Measurements from ENCODE around the gene MICAL3.

DNA sequence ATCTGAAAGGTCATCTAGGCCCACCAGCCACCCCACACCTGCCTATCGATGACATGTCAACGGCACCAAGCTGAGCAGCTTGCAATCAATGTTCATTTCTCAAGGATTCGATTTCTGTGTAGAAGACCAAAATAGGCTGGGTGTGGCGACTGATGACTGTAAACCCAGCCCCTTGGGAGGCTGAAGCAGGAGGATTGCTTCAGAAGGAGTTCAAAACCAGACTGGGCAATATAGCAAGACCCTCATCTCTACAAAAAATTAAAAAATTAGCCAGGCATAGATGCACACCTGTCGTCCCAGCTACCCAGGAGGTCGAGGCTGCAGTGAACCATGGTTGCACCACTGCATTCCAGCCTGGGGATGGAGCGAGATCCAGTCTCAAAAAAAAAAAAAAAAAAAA, 108.7 kb downstream of the MICAL3 start:
- TF ChIP-seq, protein P1, sequence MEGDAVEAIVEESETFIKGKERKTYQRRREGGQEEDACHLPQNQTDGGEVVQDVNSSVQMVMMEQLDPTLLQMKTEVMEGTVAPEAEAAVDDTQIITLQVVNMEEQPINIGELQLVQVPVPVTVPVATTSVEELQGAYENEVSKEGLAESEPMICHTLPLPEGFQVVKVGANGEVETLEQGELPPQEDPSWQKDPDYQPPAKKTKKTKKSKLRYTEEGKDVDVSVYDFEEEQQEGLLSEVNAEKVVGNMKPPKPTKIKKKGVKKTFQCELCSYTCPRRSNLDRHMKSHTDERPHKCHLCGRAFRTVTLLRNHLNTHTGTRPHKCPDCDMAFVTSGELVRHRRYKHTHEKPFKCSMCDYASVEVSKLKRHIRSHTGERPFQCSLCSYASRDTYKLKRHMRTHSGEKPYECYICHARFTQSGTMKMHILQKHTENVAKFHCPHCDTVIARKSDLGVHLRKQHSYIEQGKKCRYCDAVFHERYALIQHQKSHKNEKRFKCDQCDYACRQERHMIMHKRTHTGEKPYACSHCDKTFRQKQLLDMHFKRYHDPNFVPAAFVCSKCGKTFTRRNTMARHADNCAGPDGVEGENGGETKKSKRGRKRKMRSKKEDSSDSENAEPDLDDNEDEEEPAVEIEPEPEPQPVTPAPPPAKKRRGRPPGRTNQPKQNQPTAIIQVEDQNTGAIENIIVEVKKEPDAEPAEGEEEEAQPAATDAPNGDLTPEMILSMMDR (IDR thresholded peaks at IDR 0.05): no peak
- no peak for TF ChIP-seq POLR2A (IDR thresholded peaks at IDR 0.05)
- TF ChIP-seq EP300 (IDR thresholded peaks at IDR 0.05; ENCODE audit: low read depth): no peak
- TF ChIP-seq POLR2AphosphoS5 (IDR thresholded peaks at IDR 0.05): no peak
